ENCODE results near the gene GRK5.

Gene GRK5

GRCh38 chr10:119292968-119293760 is 85.8 kb downstream of the GRK5 start:
- Histone ChIP-seq H3K27me3 (ENCODE audit: insufficient read depth, low read length, poor library complexity) (no peaks in the 10 kb centered on the region), H3K4me3 (ENCODE audit: low read length) (no peak overlapping the region), H2BK120ac (ENCODE audit: low read depth, low read length) (no peak overlapping the region), H3K56ac (ENCODE audit: low read length) (no peak overlapping the region), H3K23ac (ENCODE audit: low read length) (no peak overlapping the region), H3K36me3 (ENCODE audit: control insufficient read depth, insufficient read depth, low read length) (no peaks in the 10 kb centered on the region), H3K27ac (ENCODE audit: low read depth, low read length) (no peak overlapping the region), H4K5ac (ENCODE audit: low read length) (no peak overlapping the region), H3K4me1 (ENCODE audit: control insufficient read depth, low read depth, low read length) (peaks cover 2% of the 10 kb centered on the region), H3K4me2 (ENCODE audit: low read length) (no peak overlapping the region), H4K8ac (ENCODE audit: low read depth, low read length) (no peak overlapping the region), H2AK5ac (ENCODE audit: low read length) (no peak overlapping the region), H3K79me1 (ENCODE audit: low read length) (no peaks in the 10 kb centered on the region), H3K79me2 (ENCODE audit: control insufficient read depth, insufficient read depth, low read length) (no peaks in the 10 kb centered on the region), H2BK5ac (ENCODE audit: low read length) (no peak overlapping the region), H3K9ac (ENCODE audit: low read length) (no peak overlapping the region), H2BK15ac (replicated peaks; ENCODE audit: low read depth) (no peak overlapping the region), H3K4ac (ENCODE audit: low read depth, low read length) (no peak overlapping the region), H3K18ac (ENCODE audit: low read length) (no peak overlapping the region)
- DNase-seq = no peak
- no CpG with 5 or more reads among the region's 11 CpGs for WGBS (ENCODE audit: extremely low coverage, insufficient coverage, low lambda C conversion rate)

GRCh38 chr10:119296703-119297102 is 89.3 kb downstream of the GRK5 start:
- H3K9ac ChIP-seq (ENCODE audit: low read length) = no peak overlapping the region
- no CpG with 5 or more reads among the region's 4 CpGs for WGBS (ENCODE audit: extremely low coverage, insufficient coverage, low lambda C conversion rate)
- H3K18ac ChIP-seq (ENCODE audit: low read length) = no peak overlapping the region
- no peak overlapping the region for H2BK15ac ChIP-seq (replicated peaks; ENCODE audit: low read depth)
- no peak overlapping the region for H3K4me2 ChIP-seq (ENCODE audit: low read length)
- H2BK120ac ChIP-seq (ENCODE audit: low read depth, low read length) = no peak overlapping the region
- H3K23ac ChIP-seq (ENCODE audit: low read length) = no peak overlapping the region
- no peak overlapping the region for H3K27ac ChIP-seq (ENCODE audit: low read depth, low read length)
- no peaks in the 10 kb centered on the region for H3K79me2 ChIP-seq (ENCODE audit: control insufficient read depth, insufficient read depth, low read length)
- H3K79me1 ChIP-seq (ENCODE audit: low read length) = no peaks in the 10 kb centered on the region
- no peak overlapping the region for H2AK5ac ChIP-seq (ENCODE audit: low read length)
- no peak overlapping the region for H4K8ac ChIP-seq (ENCODE audit: low read depth, low read length)
- no peak overlapping the region for H3K4ac ChIP-seq (ENCODE audit: low read depth, low read length)
- DNase-seq = no peak
- no peak overlapping the region for H2BK5ac ChIP-seq (ENCODE audit: low read length)
- no peaks in the 10 kb centered on the region for H3K36me3 ChIP-seq (ENCODE audit: control insufficient read depth, insufficient read depth, low read length)
- no peak overlapping the region for H3K56ac ChIP-seq (ENCODE audit: low read length)
- no peaks in the 10 kb centered on the region for H3K27me3 ChIP-seq (ENCODE audit: insufficient read depth, low read length, poor library complexity)
- H3K4me3 ChIP-seq (ENCODE audit: low read length) = no peak overlapping the region
- no peak overlapping the region for H4K5ac ChIP-seq (ENCODE audit: low read length)
- H3K4me1 ChIP-seq (ENCODE audit: control insufficient read depth, low read depth, low read length) = no peaks in the 10 kb centered on the region

- no peak overlapping the region for H3K56ac ChIP-seq (ENCODE audit: low read length)
- H3K4me2 ChIP-seq (ENCODE audit: low read length) = no peak overlapping the region
- H3K27me3 ChIP-seq (ENCODE audit: insufficient read depth, low read length, poor library complexity) = no peaks in the 10 kb centered on the region
- no peaks in the 10 kb centered on the region for H3K4me1 ChIP-seq (ENCODE audit: control insufficient read depth, low read depth, low read length)
- H3K79me1 ChIP-seq (ENCODE audit: low read length) = no peaks in the 10 kb centered on the region
- no peak for DNase-seq
- H3K36me3 ChIP-seq (ENCODE audit: control insufficient read depth, insufficient read depth, low read length) = no peaks in the 10 kb centered on the region
- no peak overlapping the region for H4K8ac ChIP-seq (ENCODE audit: low read depth, low read length)
- no peak overlapping the region for H2AK5ac ChIP-seq (ENCODE audit: low read length)
- no peak overlapping the region for H2BK120ac ChIP-seq (ENCODE audit: low read depth, low read length)
- no peak overlapping the region for H3K4ac ChIP-seq (ENCODE audit: low read depth, low read length)
- no peak overlapping the region for H3K9ac ChIP-seq (ENCODE audit: low read length)
- H3K23ac ChIP-seq (ENCODE audit: low read length) = no peak overlapping the region
- no peak overlapping the region for H2BK5ac ChIP-seq (ENCODE audit: low read length)
- WGBS (ENCODE audit: extremely low coverage, insufficient coverage, low lambda C conversion rate) = no CpG with 5 or more reads among the region's 5 CpGs
- no peak overlapping the region for H3K4me3 ChIP-seq (ENCODE audit: low read length)
- H3K79me2 ChIP-seq (ENCODE audit: control insufficient read depth, insufficient read depth, low read length) = no peaks in the 10 kb centered on the region
- H3K27ac ChIP-seq (ENCODE audit: low read depth, low read length) = no peak overlapping the region
- no peak overlapping the region for H3K18ac ChIP-seq (ENCODE audit: low read length)
- H4K5ac ChIP-seq (ENCODE audit: low read length) = no peak overlapping the region
- no peak overlapping the region for H2BK15ac ChIP-seq (replicated peaks; ENCODE audit: low read depth)
These were observed 90.0 kb downstream of the GRK5 start for GRCh38 chr10:119297207-119297968.

GRCh38 chr10:119298810-119299209 is 91.4 kb downstream of the GRK5 start:
- H3K23ac ChIP-seq (ENCODE audit: low read length) = no peak overlapping the region
- H3K4me3 ChIP-seq (ENCODE audit: low read length) = no peak overlapping the region
- H3K27me3 ChIP-seq (ENCODE audit: insufficient read depth, low read length, poor library complexity) = no peaks in the 10 kb centered on the region
- H4K8ac ChIP-seq (ENCODE audit: low read depth, low read length) = no peak overlapping the region
- no peak overlapping the region for H3K4me2 ChIP-seq (ENCODE audit: low read length)
- no peak overlapping the region for H2BK5ac ChIP-seq (ENCODE audit: low read length)
- H2BK15ac ChIP-seq (replicated peaks; ENCODE audit: low read depth) = no peak overlapping the region
- H3K79me2 ChIP-seq (ENCODE audit: control insufficient read depth, insufficient read depth, low read length) = no peaks in the 10 kb centered on the region
- no peak overlapping the region for H3K27ac ChIP-seq (ENCODE audit: low read depth, low read length)
- no peaks in the 10 kb centered on the region for H3K4me1 ChIP-seq (ENCODE audit: control insufficient read depth, low read depth, low read length)
- H3K9ac ChIP-seq (ENCODE audit: low read length) = no peak overlapping the region
- H3K79me1 ChIP-seq (ENCODE audit: low read length) = no peaks in the 10 kb centered on the region
- H4K5ac ChIP-seq (ENCODE audit: low read length) = no peak overlapping the region
- no peak overlapping the region for H3K18ac ChIP-seq (ENCODE audit: low read length)
- no peak overlapping the region for H2AK5ac ChIP-seq (ENCODE audit: low read length)
- H2BK120ac ChIP-seq (ENCODE audit: low read depth, low read length) = no peak overlapping the region
- H3K4ac ChIP-seq (ENCODE audit: low read depth, low read length) = no peak overlapping the region
- no CpG with 5 or more reads among the region's 4 CpGs for WGBS (ENCODE audit: extremely low coverage, insufficient coverage, low lambda C conversion rate)
- no peaks in the 10 kb centered on the region for H3K36me3 ChIP-seq (ENCODE audit: control insufficient read depth, insufficient read depth, low read length)
- no peak overlapping the region for H3K56ac ChIP-seq (ENCODE audit: low read length)
- no peak for DNase-seq

- H3K27ac ChIP-seq (ENCODE audit: low read depth, low read length) = no peak overlapping the region
- H3K18ac ChIP-seq (ENCODE audit: low read length) = no peak overlapping the region
- peak; percentile 48 for DNase-seq
These were observed 92.2 kb downstream of the GRK5 start for GRCh38 chr10:119299531-119299930.

More at GRCh38 chr10:119299531-119299930, 92.2 kb downstream of the GRK5 start:
- Histone ChIP-seq H3K4me1 (ENCODE audit: control insufficient read depth, low read depth, low read length) (no peaks in the 10 kb centered on the region), H3K79me2 (ENCODE audit: control insufficient read depth, insufficient read depth, low read length) (no peaks in the 10 kb centered on the region), H3K4me3 (ENCODE audit: low read length) (no peak overlapping the region), H2AK5ac (ENCODE audit: low read length) (no peak overlapping the region), H2BK15ac (replicated peaks; ENCODE audit: low read depth) (no peak overlapping the region), H4K8ac (ENCODE audit: low read depth, low read length) (no peak overlapping the region), H3K4ac (ENCODE audit: low read depth, low read length) (no peak overlapping the region), H3K27me3 (ENCODE audit: insufficient read depth, low read length, poor library complexity) (no peaks in the 10 kb centered on the region), H3K4me2 (ENCODE audit: low read length) (no peak overlapping the region), H2BK5ac (ENCODE audit: low read length) (no peak overlapping the region), H2BK120ac (ENCODE audit: low read depth, low read length) (no peak overlapping the region), H3K36me3 (ENCODE audit: control insufficient read depth, insufficient read depth, low read length) (no peaks in the 10 kb centered on the region), H3K23ac (ENCODE audit: low read length) (no peak overlapping the region), H3K79me1 (ENCODE audit: low read length) (no peaks in the 10 kb centered on the region), H3K56ac (ENCODE audit: low read length) (no peak overlapping the region), H4K5ac (ENCODE audit: low read length) (no peak overlapping the region), H3K9ac (ENCODE audit: low read length) (no peak overlapping the region)
- WGBS (ENCODE audit: extremely low coverage, insufficient coverage, low lambda C conversion rate) = no CpG with 5 or more reads among the region's 3 CpGs

Data from mesendoderm (in vitro differentiated cells).